Body of pancreas (tissue), 4 donors: ENCODE results near the gene SCN8A. TPM values are rescaled to one million over a fixed set of nuclear protein-coding genes. Genes with fewer than 3 reads are reported as not detected.

Source experiments
- ATAC-seq: fragments of 150-250 bp; one replicate; pipeline ENCODE4 v1.9.1; 2016
- DNase-seq, 4 donors: peaks; one replicate each; pipeline ENCODE4 v3.0.0-alpha.2; 2019
- H3K27ac ChIP-seq, 4 donors: fragments of 200-600 bp; sonication (generic); 1 replicate in 3 of 4; 2 replicates in 1 of 4; pipeline versions ENCODE4 v1.5.1 to v1.6.1; 2016 to 2019; ENCODE audit warnings: mild to moderate bottlenecking in 1 of 4, mixed read lengths in 1 of 4, moderate library complexity in 1 of 4
- H3K27me3 ChIP-seq, 2 donors: fragments of 200-600 bp; sonication (generic); one replicate each; pipeline ENCODE4 v1.6.0; 2016; ENCODE audit warnings: mild to moderate bottlenecking in 1 of 2
- H3K36me3 ChIP-seq, 2 donors: fragments of 200-600 bp; sonication (generic); replicated peaks in 1 of 2; 2 replicates each; pipeline ENCODE4 v1.5.1; 2016; ENCODE audit warnings: low read depth in 2 of 2; ENCODE audit not compliant: insufficient read depth in 1 of 2
- H3K4me1 ChIP-seq: fragments of 200-600 bp; sonication (generic); one replicate; pipeline ENCODE4 v1.6.0; 2016
- H3K4me3 ChIP-seq, 2 donors: fragments of 200-600 bp; sonication (generic); 1 replicate in 1 of 2; 2 replicates in 1 of 2; pipeline ENCODE4 v1.5.1; 2016 to 2019
- H3K9me3 ChIP-seq, 3 donors: fragments of 200-600 bp; sonication (generic); 1 replicate in 2 of 3; 2 replicates in 1 of 3; pipeline ENCODE4 v1.5.1; 2016
- CTCF ChIP-seq, 7 experiments: fragments of 450-650 bp in 4 of 7; fragments of 200-600 bp in 3 of 7; sonication (generic) in 3 of 7; IDR thresholded peaks; one replicate each; pipeline ENCODE4 v1.5.1; 2016 to 2019; ENCODE audit warnings: antibody characterized with exemption in 7 of 7
- POLR2A ChIP-seq, 3 donors: fragments of 450-650 bp; IDR thresholded peaks; one replicate each; pipeline ENCODE4 v1.6.1; 2016; ENCODE audit warnings: antibody characterized with exemption in 3 of 3, mild to moderate bottlenecking in 2 of 3
- WGBS, 2 donors: methylation state at CpG; one replicate each; pipeline ENCODE4 v1.1.5; 2017; 5-methylcytosine and 5-hydroxymethylcytosine counted together
- intact Hi-C: fragments of 100-400 bp; cut with DNase I; formaldehyde crosslinking; loops from one replicate; pipeline ENCODE4 v1.15.1; 2023
- total RNA-seq, 2 donors: library from RNA; depleted of rRNA; stranded (reverse); fragments of >200 nt; gene quantifications; one replicate each; pipeline ENCODE4 v1.1.0, GENCODE V29; 2016

The SCN8A gene
- total RNA-seq, 2 donors from 2014 or later, result 4.9 to 11.2 TPM

GRCh38 chr12:51686727-51687126, 95.7 kb downstream of the SCN8A start:
- Histone ChIP-seq H3K9me3 (no peaks in the 10 kb centered on the region), H3K4me3 (no peak overlapping the region), H3K4me1 (peaks cover 20% of the 10 kb centered on the region), H3K36me3 (no peaks in the 10 kb centered on the region), H3K27ac (no peak overlapping the region), H3K27me3 (no peaks in the 10 kb centered on the region)
- 54 to 64% methylated on average over 1 of the region's 1 CpG for WGBS, 2 donors
- intact Hi-C loops, result no loop called here
- ATAC-seq (no peak), DNase-seq (no peak)
- no peak for TF ChIP-seq CTCF (IDR thresholded peaks at IDR 0.05)
- TF ChIP-seq POLR2A (IDR thresholded peaks at IDR 0.05), result no peak

- TF ChIP-seq CTCF (IDR thresholded peaks at IDR 0.05) (no peak), POLR2A (IDR thresholded peaks at IDR 0.05) (no peak)
- intact Hi-C loops, result no loop called here
- Histone ChIP-seq H3K27me3 (no peaks in the 10 kb centered on the region), H3K27ac (no peak overlapping the region), H3K36me3 (no peaks in the 10 kb centered on the region), H3K9me3 (no peaks in the 10 kb centered on the region), H3K4me3 (no peak overlapping the region), H3K4me1 (peaks cover 20% of the 10 kb centered on the region)
- no peak for ATAC-seq
- WGBS, 2 donors, result 91 to 97% methylated on average over 5 of the region's 5 CpGs
- DNase-seq, result no peak
Measured at GRCh38 chr12:51687177-51687576, 96.1 kb downstream of the SCN8A start.

GRCh38 chr12:51687614-51688013, 96.6 kb downstream of the SCN8A start:
- no peak for DNase-seq
- H3K9me3 ChIP-seq, result no peaks in the 10 kb centered on the region
- WGBS, 2 donors, result 76 to 81% methylated on average over 3 of the region's 3 CpGs
- no peak overlapping the region for H3K27ac ChIP-seq
- H3K4me1 ChIP-seq, result peaks cover 20% of the 10 kb centered on the region
- H3K36me3 ChIP-seq, result no peaks in the 10 kb centered on the region
- TF ChIP-seq CTCF (IDR thresholded peaks at IDR 0.05), result no peak
- no peak for TF ChIP-seq POLR2A (IDR thresholded peaks at IDR 0.05)
- no peaks in the 10 kb centered on the region for H3K27me3 ChIP-seq
- no peak overlapping the region for H3K4me3 ChIP-seq
- intact Hi-C loops, result no loop called here
- ATAC-seq, result no peak

- H3K4me1 ChIP-seq, result peaks cover under 1% of the 10 kb centered on the region
- no peak overlapping the region for H3K27ac ChIP-seq
- TF ChIP-seq POLR2A (IDR thresholded peaks at IDR 0.05), result no peak
- TF ChIP-seq CTCF (IDR thresholded peaks at IDR 0.05), result no peak
- H3K27me3 ChIP-seq, result no peaks in the 10 kb centered on the region
- intact Hi-C loops, result no loop called here
- 54 to 59% methylated on average over 4 of the region's 4 CpGs for WGBS, 2 donors
- H3K4me3 ChIP-seq, result no peak overlapping the region
- DNase-seq (peak in 1 of 4 donors; percentile 11), ATAC-seq (no peak)
- H3K9me3 ChIP-seq, result no peaks in the 10 kb centered on the region
- H3K36me3 ChIP-seq, result no peaks in the 10 kb centered on the region
Measured at GRCh38 chr12:51689983-51690382, 99.0 kb downstream of the SCN8A start.

- no peak for TF ChIP-seq CTCF (IDR thresholded peaks at IDR 0.05)
- TF ChIP-seq POLR2A (IDR thresholded peaks at IDR 0.05), result no peak
- Histone ChIP-seq H3K4me3 (no peak overlapping the region), H3K36me3 (no peaks in the 10 kb centered on the region), H3K4me1 (no peaks in the 10 kb centered on the region), H3K27me3 (no peaks in the 10 kb centered on the region), H3K9me3 (no peaks in the 10 kb centered on the region), H3K27ac (no peak overlapping the region)
- intact Hi-C loops, result no loop called here
- no peak for DNase-seq
- 85 to 87% methylated on average over 2 of the region's 2 CpGs for WGBS, 2 donors
- no peak for ATAC-seq
Measured at GRCh38 chr12:51692016-51692415, 101.0 kb downstream of the SCN8A start.
